ENCODE measurements around the gene NCKAP1. TPM values are rescaled to one million over a fixed set of nuclear protein-coding genes. Genes with fewer than 3 reads are reported as not detected.

Gene NCKAP1
- polyA plus RNA-seq, 2 of the 4 experiments (the other 2 are of a cell fraction), result 98.8 to 201 TPM

DNA sequence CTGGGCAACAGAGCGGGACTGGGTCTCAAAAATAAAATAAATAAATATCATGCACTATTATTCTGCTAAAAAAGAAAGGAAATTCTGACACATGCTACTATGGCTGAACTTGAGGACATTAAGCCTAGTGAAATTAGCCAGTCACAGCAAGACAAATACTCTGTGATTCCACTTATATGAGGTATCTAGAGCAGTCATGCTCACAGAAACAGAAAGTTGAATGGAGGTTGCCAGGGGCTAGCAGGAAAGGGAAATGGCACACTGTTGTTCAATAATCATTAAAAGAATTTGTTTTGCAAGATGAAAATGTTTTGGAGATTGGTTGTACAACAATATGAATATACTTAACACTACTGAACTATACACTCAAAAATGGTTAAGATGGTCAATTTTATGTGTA lies 60.8 kb downstream of the NCKAP1 start:
- 95% methylated on average over 1 of the region's 1 CpG for WGBS (ENCODE audit: missing lambda C conversion rate)
- no peak for DNase-seq (ENCODE audit: low read depth in 1 of 2, low spot score in 1 of 2)
- Histone ChIP-seq H3K4me3 (no peak overlapping the region), H3K4me2 (no peak overlapping the region), H3K27ac (no peak overlapping the region), H3K9me3 (no peaks in the 10 kb centered on the region; the same call in 2 of the 3 replicates), H3K4me1 (peaks cover 9% of the 10 kb centered on the region; the same call in 2 of the 3 replicates)
- FAIRE-seq, result no peak
- TF ChIP-seq SMC3 (IDR thresholded peaks at IDR 0.05), result no peak
- no peak for TF ChIP-seq KDM5A (IDR thresholded peaks at IDR 0.05)
- TF ChIP-seq HOXB5 (CRISPR knock-in tag; IDR thresholded peaks at IDR 0.05), result no peak
- TF ChIP-seq, protein P1, sequence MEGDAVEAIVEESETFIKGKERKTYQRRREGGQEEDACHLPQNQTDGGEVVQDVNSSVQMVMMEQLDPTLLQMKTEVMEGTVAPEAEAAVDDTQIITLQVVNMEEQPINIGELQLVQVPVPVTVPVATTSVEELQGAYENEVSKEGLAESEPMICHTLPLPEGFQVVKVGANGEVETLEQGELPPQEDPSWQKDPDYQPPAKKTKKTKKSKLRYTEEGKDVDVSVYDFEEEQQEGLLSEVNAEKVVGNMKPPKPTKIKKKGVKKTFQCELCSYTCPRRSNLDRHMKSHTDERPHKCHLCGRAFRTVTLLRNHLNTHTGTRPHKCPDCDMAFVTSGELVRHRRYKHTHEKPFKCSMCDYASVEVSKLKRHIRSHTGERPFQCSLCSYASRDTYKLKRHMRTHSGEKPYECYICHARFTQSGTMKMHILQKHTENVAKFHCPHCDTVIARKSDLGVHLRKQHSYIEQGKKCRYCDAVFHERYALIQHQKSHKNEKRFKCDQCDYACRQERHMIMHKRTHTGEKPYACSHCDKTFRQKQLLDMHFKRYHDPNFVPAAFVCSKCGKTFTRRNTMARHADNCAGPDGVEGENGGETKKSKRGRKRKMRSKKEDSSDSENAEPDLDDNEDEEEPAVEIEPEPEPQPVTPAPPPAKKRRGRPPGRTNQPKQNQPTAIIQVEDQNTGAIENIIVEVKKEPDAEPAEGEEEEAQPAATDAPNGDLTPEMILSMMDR (IDR thresholded peaks at IDR 0.05), result no peak
- no peak for TF ChIP-seq JUN (IDR thresholded peaks at IDR 0.05)
- TF ChIP-seq HEYL (CRISPR knock-in tag; IDR thresholded peaks at IDR 0.05), result no peak
- TF ChIP-seq JUNB (IDR thresholded peaks at IDR 0.05), result no peak
- TF ChIP-seq, protein P2, sequence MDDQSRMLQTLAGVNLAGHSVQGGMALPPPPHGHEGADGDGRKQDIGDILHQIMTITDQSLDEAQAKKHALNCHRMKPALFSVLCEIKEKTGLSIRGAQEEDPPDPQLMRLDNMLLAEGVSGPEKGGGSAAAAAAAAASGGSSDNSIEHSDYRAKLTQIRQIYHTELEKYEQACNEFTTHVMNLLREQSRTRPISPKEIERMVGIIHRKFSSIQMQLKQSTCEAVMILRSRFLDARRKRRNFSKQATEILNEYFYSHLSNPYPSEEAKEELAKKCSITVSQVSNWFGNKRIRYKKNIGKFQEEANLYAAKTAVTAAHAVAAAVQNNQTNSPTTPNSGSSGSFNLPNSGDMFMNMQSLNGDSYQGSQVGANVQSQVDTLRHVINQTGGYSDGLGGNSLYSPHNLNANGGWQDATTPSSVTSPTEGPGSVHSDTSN (IDR thresholded peaks at IDR 0.05), result no peak
- TF ChIP-seq, protein P3, sequence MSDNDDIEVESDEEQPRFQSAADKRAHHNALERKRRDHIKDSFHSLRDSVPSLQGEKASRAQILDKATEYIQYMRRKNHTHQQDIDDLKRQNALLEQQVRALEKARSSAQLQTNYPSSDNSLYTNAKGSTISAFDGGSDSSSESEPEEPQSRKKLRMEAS (IDR thresholded peaks at IDR 0.05), result no peak
- TF ChIP-seq HOXB13 (CRISPR knock-in tag; IDR thresholded peaks at IDR 0.05; ENCODE audit: low read depth), result no peak
- no peak for TF ChIP-seq EHF (CRISPR knock-in tag; IDR thresholded peaks at IDR 0.05)
- POLR2A ChIA-PET, result no interaction called here
- CTCF ChIA-PET, result no interaction called here
- no peak for ATAC-seq

DNA sequence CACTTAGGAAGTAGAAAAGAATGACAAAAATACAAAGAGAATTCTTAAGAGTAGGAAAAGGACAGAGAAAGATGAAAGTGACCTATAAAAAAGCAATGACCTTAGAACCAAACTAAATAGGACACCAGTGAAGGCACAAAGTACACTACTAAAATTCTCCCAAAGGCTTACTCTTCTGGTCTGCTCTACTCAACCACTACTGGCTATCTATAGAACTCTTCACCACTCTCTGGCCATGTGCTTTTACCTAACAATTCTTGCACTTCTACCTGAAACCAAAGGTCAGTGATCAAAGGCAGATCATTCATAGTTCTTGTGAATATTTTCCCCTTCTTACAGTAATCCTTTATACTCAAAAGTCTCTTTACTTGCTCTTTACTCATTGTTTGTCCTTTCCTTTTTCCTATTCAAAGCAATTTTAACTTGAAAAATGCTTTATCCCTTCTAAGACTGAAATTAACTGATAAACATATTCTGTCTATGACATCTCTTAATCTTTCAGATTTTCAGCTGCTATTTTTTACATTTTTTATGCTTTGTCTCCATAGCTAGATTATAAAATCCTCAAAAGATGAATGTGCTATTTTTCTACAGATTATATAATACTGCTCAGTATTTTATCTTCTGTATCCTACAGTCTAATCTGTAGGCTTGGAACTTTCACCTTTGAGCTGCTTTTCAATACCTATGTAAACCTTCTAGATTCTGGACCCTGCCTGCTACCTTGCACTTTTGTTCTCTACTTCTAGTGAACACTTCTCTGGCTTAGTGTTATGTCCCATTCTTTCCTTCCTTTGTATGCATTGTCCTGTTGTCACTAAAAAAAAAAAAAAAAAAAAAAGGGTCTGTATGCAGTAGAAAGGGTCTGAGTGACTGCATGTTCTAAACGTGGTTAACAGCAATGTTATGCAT lies 64.6 kb downstream of the NCKAP1 start:
- Histone ChIP-seq H3K4me1 (peaks cover 4% of the 10 kb centered on the region; the same call in 2 of the 3 replicates), H3K4me3 (no peak overlapping the region), H3K27ac (no peak overlapping the region), H3K9me3 (peaks cover 6% of the 10 kb centered on the region; the same call in 1 of the 3 replicates), H3K4me2 (no peak overlapping the region)
- DNase-seq (ENCODE audit: low read depth in 1 of 2, low spot score in 1 of 2), result no peak
- ChIA-PET CTCF (interaction anchor here (0.7 to 1.1 kb wide), 2 partner anchors 189 to 206 kb away, joined by 4 read pairs; no protein-coding TSS in a partner anchor), POLR2A (interaction anchor here (0.6 kb wide), 1 partner anchor 67 kb away, joined by 3 read pairs; no protein-coding TSS in a partner anchor)
- FAIRE-seq, result no peak
- ATAC-seq, result no peak
- no peak for TF ChIP-seq MAFK (IDR thresholded peaks at IDR 0.05; ENCODE audit: partially characterized antibody)
- TF ChIP-seq, protein P4, sequence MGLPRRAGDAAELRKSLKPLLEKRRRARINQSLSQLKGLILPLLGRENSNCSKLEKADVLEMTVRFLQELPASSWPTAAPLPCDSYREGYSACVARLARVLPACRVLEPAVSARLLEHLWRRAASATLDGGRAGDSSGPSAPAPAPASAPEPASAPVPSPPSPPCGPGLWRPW (IDR thresholded peaks at IDR 0.05), result no peak
- TF ChIP-seq, protein P5, sequence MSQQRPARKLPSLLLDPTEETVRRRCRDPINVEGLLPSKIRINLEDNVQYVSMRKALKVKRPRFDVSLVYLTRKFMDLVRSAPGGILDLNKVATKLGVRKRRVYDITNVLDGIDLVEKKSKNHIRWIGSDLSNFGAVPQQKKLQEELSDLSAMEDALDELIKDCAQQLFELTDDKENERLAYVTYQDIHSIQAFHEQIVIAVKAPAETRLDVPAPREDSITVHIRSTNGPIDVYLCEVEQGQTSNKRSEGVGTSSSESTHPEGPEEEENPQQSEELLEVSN (IDR thresholded peaks at IDR 0.05; ENCODE audit: borderline replicate concordance, low read depth), result no peak
- no peak for TF ChIP-seq ZSCAN20 (CRISPR knock-in tag; IDR thresholded peaks at IDR 0.05)
- no peak for TF ChIP-seq POLR2AphosphoS2 (conservative IDR thresholded peaks at IDR 0.05; ENCODE audit: low read length)
- TF ChIP-seq GATA3 (IDR thresholded peaks at IDR 0.05; ENCODE audit: borderline replicate concordance), result no peak
- no peak for TF ChIP-seq FOXS1 (CRISPR knock-in tag; IDR thresholded peaks at IDR 0.05)
- no peak for TF ChIP-seq ZNF302 (CRISPR knock-in tag; IDR thresholded peaks at IDR 0.05)
- 81% methylated on average over 1 of the region's 1 CpG for WGBS (ENCODE audit: missing lambda C conversion rate)

DNA sequence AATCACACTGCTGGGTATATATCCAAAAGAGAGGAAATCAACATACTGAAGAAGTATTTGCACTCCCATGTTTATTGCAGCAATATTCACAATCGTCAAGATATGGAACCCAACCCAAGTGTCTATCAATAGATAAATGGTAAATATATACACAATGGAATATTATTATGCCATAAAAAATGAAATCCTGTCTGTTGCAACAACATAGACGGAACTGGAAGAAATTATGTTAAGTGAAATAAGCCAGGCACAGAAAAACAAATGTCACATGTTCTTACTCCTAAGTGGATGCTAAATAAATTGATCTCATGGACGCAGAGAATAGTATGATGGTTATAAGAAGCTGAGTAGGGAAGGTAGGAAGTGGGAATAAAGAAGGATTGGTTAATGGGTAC lies 65.7 kb downstream of the NCKAP1 start:
- FAIRE-seq (no peak), ATAC-seq (no peak), DNase-seq (ENCODE audit: low read depth in 1 of 2, low spot score in 1 of 2) (no peak)
- CTCF ChIA-PET, result interaction anchor here (0.6 kb wide), 2 partner anchors 13 to 74 kb away, joined by 3 to 4 read pairs; no protein-coding TSS in a partner anchor
- H3K9me3 ChIP-seq, result peaks cover 6% of the 10 kb centered on the region; the same call in 1 of the 3 replicates
- no peak overlapping the region for H3K27ac ChIP-seq
- no peak overlapping the region for H3K4me3 ChIP-seq
- H3K4me2 ChIP-seq, result no peak overlapping the region
- no peaks in the 10 kb centered on the region for H3K4me1 ChIP-seq
- POLR2A ChIA-PET, result no interaction called here
- 92% methylated on average over 3 of the region's 3 CpGs for WGBS (ENCODE audit: missing lambda C conversion rate)
- TF ChIP-seq RARB (CRISPR knock-in tag; IDR thresholded peaks at IDR 0.05) (no peak), RCOR1 (IDR thresholded peaks at IDR 0.05; ENCODE audit: low read depth, low read length) (no peak), CHD4 (IDR thresholded peaks at IDR 0.05; ENCODE audit: borderline replicate concordance) (no peak), NFE2L2 (conservative IDR thresholded peaks at IDR 0.05; ENCODE audit: low read length) (no peak), HOXB13 (CRISPR knock-in tag; IDR thresholded peaks at IDR 0.05; ENCODE audit: low read depth) (no peak), NPAS2 (CRISPR knock-in tag; IDR thresholded peaks at IDR 0.05; ENCODE audit: borderline replicate concordance) (no peak), RNF2 (IDR thresholded peaks at IDR 0.05; ENCODE audit: borderline replicate concordance, low read depth) (no peak), MAFK (IDR thresholded peaks at IDR 0.05; ENCODE audit: partially characterized antibody) (no peak), HOXB5 (CRISPR knock-in tag; IDR thresholded peaks at IDR 0.05) (no peak), RFX5 (IDR thresholded peaks at IDR 0.05) (no peak), HDAC2 (IDR thresholded peaks at IDR 0.05) (no peak), JUNB (IDR thresholded peaks at IDR 0.05) (no peak)
- TF ChIP-seq, protein P6, sequence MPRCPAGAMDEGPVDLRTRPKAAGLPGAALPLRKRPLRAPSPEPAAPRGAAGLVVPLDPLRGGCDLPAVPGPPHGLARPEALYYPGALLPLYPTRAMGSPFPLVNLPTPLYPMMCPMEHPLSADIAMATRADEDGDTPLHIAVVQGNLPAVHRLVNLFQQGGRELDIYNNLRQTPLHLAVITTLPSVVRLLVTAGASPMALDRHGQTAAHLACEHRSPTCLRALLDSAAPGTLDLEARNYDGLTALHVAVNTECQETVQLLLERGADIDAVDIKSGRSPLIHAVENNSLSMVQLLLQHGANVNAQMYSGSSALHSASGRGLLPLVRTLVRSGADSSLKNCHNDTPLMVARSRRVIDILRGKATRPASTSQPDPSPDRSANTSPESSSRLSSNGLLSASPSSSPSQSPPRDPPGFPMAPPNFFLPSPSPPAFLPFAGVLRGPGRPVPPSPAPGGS (IDR thresholded peaks at IDR 0.05), result no peak
- TF ChIP-seq, protein P4 (IDR thresholded peaks at IDR 0.05), result no peak
